Ramos (cell line): ENCODE measurements around the gene HDLBP.
"Not testable (repeated sequence)": the region's sequence is repeated elsewhere in the genome, so short reads cannot be mapped to it uniquely, and the experiment has no call there.

Experiments
- in situ Hi-C: fragments of 300-500 bp; cut with MboI; formaldehyde crosslinking; loops from one replicate; pipeline ENCODE4 v1.14.3; 2022; ENCODE audit warnings: low sequenced_read_pairs; ENCODE audit not compliant: unreplicated experiment

The HDLBP gene

GRCh38 chr2:241282555-241282954, 32.9 kb downstream of the HDLBP start:
- in situ Hi-C loops = no loop called here

GRCh38 chr2:241280291-241280690, 35.2 kb downstream of the HDLBP start:
- in situ Hi-C loops = no loop called here

DNA sequence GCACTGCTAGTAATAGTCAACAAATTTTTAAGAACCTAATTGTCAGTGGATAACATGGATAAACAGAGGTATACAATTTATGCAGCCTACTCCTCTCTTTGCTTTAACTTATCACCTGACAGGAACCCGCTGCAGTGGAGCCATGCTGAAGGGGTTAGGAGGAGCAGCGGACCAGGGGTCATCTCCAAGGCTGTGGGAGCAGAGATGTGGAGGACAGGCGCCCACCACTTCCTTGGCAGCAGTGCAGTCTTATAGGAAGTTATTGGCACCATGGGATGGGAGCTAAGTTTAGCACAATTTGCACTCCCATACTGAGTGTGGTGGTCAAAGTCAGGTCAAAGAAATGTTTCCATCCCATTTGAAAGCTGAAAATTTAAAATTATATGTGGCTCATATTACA, 35.6 kb downstream of the HDLBP start:
- in situ Hi-C loops = no loop called here

GRCh38 chr2:241279413-241279812, 36.1 kb downstream of the HDLBP start:
- in situ Hi-C loops = no loop called here

GRCh38 chr2:241278306-241278705, 37.2 kb downstream of the HDLBP start:
- in situ Hi-C loops = not testable (repeated sequence)

GRCh38 chr2:241275910-241276309, 39.6 kb downstream of the HDLBP start:
- in situ Hi-C loops = no loop called here

GRCh38 chr2:241275504-241275903, 40.0 kb downstream of the HDLBP start:
- in situ Hi-C loops = no loop called here

DNA sequence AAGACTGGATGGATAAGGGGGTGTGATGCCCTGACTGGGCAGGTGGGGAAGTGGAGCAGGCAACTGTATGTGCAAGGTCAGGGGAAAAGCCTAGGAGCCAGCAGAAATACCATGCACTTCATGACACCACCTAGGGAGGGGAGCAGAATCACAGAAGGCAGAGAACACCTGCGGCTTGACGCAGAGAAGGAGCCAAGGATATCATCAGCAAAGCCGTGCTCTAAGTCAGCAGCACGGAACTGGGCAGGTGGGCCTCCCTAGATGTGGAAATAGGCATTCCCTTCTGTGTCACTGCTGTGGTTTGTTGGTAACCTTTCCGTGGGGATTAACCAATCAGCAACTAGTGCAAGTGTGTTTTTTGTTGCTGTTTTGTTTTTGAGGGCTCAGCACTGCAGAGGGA, 41.3 kb downstream of the HDLBP start:
- in situ Hi-C loops = no loop called here

DNA sequence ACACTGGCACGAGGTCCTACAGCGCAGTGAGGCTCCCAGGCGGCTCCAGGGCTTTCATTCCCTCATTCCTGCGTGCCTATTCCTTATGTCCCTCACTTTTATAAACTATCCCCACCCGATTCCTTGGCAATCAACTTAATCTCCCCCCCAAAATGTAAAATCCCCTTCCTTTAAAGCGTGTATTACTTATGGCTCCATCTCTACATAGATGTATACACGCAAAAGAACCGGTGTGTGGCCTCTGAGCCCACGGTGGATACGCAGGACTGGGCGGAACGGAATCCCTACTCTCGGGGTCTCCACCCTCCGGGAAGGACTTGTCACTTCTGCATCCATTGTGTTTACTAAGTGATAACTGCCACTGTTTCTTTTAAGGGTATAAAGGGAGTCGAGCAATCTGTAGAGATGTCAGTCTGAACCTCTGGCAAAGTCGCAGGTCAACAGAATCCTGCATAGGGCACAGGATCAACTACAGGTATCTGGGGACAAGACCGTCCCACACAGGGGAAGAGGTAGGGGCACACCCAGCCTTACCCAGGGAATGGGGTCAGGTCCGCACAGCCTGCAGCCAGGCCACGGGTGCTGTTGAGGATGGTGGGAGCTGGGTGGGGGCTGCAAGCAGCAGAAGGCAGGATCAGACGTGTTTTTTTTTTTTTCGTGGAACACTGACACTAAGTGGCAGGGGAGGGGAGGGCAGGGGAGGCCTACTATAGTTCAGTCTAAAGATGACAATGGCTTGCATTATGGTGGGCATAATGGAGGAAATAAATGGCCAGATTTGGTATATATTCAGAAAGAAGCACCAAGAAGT, 42.1 kb downstream of the HDLBP start:
- in situ Hi-C loops = no loop called here

DNA sequence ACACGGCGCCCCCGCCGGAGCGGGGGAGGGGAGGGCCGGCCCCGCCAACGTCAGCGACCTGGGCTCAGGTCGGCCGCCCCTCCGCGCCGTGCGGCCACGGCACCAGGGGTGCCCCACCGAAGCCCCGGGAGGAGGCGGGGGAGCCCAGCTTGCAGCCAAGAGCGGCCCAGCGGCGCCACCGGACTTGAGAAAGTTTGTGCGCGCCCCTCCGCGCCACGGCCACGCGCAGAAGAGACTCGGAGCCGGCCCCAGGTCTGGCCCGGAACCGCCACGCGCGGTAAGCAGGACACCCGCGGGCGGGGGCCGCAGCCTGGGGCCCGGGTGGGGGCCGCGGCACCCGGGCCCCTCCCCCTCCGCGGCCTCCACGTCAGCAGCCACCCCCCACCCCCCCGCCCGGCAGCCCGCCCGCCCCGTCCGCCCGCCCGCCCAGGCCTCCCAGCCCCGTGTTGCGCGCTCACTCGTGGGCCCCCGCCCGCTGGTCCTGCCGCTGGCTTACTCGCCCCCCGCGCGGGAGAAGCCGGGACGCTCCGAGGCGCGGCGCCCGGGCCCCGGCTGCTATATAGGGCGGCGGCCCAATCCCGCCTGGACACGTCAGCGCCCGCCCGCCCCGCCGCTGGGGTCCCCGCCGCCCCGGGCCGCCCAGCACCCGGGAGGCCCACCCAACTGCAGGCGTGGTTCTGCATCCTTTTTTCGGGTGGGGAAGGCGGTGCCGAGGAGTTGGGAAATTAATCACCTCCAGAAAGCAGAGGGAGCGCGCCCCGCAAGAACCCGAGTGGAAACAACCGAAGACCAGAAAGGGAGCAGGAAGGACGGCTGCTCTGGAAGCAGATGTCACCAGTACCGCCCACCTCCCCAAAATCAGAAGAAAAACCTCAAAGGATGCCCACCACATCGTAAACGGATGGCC, 42.9 kb downstream of the HDLBP start:
- in situ Hi-C loops = no loop called here

GRCh38 chr2:241271706-241272302, 43.7 kb downstream of the HDLBP start:
- in situ Hi-C loops = no loop called here

DNA sequence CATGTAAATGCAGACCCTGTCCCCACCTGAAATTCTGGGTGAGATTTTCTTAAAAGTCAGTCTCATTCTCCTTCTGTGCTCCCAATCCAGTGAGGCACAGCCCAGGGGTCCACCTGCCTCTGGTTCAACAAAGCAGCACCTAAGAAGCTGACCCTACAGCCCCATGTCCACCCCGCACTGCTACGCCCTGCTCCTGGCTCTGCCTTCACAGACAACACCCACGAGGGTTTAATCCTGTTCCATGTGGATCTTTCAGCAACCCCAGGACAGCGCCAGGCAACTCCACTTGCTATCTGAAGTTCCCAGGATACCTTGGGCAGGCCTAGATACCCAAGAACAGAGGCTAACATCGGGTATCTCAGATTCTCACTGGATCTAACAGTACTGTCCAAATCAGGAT, 44.9 kb downstream of the HDLBP start:
- in situ Hi-C loops = no loop called here

- in situ Hi-C loops = no loop called here
These were observed 45.6 kb downstream of the HDLBP start for GRCh38 chr2:241269707-241270520.

DNA sequence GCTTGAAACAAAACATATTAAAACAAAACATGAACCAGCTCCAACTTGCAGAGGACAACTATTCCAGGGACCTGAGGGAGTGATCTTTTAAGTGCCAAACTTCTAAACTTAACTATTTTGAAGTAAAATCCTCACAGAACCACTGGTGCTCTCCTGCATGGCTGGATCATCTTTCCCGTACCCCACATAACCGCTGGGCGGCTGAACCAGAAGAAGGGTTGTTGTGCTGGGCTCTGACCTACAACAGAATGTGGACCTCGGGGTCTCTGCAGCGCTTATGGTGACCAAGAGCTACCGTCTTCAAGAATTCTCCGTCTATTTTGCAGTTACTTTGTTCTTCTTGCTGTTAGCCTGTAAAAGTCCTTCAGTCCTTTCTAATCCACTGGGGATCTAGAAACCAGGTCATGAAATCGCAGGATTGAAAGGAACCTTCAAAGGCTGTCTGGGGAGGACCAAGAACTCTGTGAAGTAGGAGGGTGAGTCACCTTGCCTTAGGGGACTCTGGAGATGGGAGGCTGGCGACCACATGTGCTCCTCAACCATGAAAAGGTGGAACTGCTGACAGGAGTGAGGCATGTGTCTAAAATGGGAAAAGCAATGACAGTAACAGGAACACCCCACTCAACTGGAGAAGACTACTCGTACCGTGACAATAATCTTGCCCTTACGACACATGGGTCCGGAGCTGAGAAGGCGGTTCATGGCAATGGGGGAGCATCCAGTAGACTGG, 46.6 kb downstream of the HDLBP start:
- in situ Hi-C loops = no loop called here

DNA sequence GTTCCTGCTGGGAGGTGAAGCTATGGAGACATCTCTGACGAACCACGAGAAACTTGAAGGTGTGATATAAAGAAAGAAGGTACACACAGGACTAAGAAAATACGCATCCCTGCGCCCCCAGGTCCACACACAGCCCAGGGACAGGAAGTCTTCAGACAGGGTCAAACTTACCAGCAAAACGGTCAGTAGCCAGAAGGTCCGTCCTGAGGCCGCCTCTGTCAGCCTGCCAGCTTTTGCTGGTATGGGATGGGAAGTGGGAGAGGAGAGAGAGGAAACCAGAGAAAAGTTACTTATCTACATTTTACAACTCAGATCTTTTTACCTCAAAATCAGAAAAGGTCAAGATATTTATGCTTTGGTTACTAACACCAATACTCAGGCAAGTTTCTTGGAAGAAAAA, 47.2 kb downstream of the HDLBP start:
- in situ Hi-C loops = no loop called here

DNA sequence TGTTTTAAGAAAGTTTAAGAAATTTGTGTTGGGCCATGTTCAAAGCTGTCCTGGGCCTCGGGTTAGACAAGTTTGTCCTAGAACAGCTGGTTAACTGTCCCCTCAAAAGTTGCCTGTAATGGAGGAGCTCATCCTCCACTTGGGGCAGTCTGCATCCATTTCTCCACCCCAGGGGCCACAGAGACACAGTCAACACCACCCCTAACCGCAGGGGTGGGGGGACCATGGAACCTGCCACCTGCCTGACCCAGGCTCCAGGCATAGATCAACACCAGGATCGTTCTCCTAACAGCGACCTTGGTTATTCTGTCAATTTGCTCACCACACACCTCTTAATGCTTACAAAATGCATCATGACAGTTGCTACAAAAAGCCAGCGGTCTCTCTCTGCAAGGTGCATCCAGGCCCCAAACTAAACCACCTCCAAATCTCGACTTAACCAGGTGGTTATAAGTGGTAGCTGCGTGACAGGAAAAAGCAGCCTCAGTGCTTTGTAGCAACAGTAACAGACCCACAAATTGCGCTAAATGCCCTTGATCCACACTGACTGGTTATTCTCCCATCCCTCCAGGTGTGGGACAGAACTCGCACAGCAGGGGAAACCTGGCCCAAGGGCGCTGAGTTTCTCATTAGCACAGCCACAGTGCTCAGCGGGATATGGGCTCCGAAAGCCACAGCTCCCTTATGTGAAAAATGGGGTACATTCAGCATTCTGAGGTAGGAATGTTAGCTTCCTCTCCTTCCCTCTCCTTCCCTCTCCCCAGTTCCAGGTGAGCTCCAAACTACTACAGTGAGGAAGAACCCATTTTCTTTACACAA, 48.0 kb downstream of the HDLBP start:
- in situ Hi-C loops = no loop called here

DNA sequence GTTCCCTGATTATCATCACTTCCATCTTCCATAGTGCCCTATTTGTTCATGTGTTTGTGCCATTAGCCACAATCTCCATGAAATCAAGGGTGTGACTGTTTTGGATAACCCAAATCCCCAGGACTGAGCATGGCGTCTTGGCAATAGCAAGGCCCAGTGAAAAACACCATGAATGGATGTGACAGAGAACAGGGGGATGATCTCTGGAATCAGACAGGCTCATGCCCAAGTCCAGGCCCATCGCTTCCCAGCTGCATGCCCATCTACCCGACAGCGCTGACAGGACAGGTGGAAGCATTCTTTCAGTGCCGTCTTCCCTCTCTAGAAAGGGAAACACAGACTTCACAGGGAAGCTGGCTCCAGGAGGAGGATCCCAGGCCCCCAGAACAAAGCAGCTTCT, 50.0 kb downstream of the HDLBP start:
- in situ Hi-C loops = no loop called here

GRCh38 chr2:241263061-241263460, 52.4 kb downstream of the HDLBP start:
- in situ Hi-C loops = no loop called here

- in situ Hi-C loops = no loop called here
These were observed 53.8 kb downstream of the HDLBP start for GRCh38 chr2:241261628-241262027.
